ENCODE measurements around the gene BPIFB4. TPM values are rescaled to one million over a fixed set of nuclear protein-coding genes. Genes with fewer than 3 reads are reported as not detected.

Gene BPIFB4
- polyA plus RNA-seq, 1 of the 3 experiments (the other 2 are of a cell fraction) = not detected

DNA sequence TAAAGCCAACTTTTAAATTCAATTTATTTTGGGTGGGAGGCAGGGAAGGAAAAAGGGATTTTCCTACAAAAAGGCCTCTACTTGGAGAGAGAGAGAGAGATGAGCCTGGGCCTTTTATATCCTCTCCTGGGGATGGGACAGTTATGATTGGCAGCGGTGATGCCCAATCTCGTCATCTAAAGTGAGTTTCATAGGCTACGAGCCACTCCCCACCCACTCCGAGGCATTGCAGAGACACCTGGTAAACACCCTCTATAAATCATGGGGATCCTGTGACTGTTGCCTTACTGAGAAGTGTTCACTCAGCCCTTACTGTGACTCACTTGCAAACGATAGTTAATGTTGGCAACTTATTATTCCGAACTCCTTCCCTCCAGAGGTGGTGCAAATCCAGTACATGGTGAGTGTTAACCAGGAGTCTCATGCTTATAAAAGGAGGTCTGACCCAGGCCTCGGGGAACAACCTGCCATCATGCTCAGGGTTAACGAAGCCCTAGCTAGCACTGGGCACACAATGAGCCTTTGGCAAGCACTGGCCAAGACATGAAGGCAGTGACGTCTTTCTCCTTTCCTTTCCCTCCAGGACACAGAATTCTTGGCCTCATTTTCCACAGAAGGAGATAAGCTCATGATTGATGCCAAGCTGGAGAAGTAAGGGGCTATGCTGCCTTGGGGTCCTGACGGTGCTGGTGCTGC is 20.5 kb downstream of the BPIFB4 start:
- Histone ChIP-seq H2AFZ (ENCODE audit: low read depth) (no peak overlapping the region), H3K36me3 (replicated peaks in 1 of 2; ENCODE audit: control insufficient read depth in 1 of 2, insufficient read depth in 2 of 2, low read length in 1 of 2) (no peaks in the 10 kb centered on the region), H3F3A (replicated peaks; ENCODE audit: insufficient read depth) (no peaks in the 10 kb centered on the region), H3K9me3 (no peaks in the 10 kb centered on the region), H3K4me3 (ENCODE audit: low read depth in 2 of 2, low read length in 1 of 2) (no peak overlapping the region), H3K4me2 (no peak overlapping the region), H3K9ac (no peak overlapping the region), H3K27me3 (ENCODE audit: insufficient read depth) (peaks cover 44% of the 10 kb centered on the region), H3K4me1 (ENCODE audit: control insufficient read depth in 1 of 2, insufficient read depth in 2 of 2, low read depth in 1 of 2, low read length in 1 of 2) (no peaks in the 10 kb centered on the region), H3K27ac (ENCODE audit: low read depth in 2 of 2, low read length in 1 of 2) (no peak overlapping the region), H4K20me1 (ENCODE audit: insufficient read depth) (no peaks in the 10 kb centered on the region), H3K9me2 (no peaks in the 10 kb centered on the region), H3K79me2 (ENCODE audit: insufficient read depth) (no peaks in the 10 kb centered on the region)
- 7% methylated on average over 9 of the region's 10 CpGs for WGBS (ENCODE audit: low lambda C conversion rate)
- POLR2A ChIA-PET = no interaction called here
- CTCF ChIA-PET = interaction anchor here (1.0 kb wide), 1 partner anchor 198 kb away, joined by 3 read pairs; no protein-coding TSS in a partner anchor
- DNase-seq = no peak
- TF ChIP-seq JUND (IDR thresholded peaks at IDR 0.05) = no peak
- no peak for TF ChIP-seq RCOR1 (IDR thresholded peaks at IDR 0.05; ENCODE audit: low read length)
- TF ChIP-seq, protein P1, sequence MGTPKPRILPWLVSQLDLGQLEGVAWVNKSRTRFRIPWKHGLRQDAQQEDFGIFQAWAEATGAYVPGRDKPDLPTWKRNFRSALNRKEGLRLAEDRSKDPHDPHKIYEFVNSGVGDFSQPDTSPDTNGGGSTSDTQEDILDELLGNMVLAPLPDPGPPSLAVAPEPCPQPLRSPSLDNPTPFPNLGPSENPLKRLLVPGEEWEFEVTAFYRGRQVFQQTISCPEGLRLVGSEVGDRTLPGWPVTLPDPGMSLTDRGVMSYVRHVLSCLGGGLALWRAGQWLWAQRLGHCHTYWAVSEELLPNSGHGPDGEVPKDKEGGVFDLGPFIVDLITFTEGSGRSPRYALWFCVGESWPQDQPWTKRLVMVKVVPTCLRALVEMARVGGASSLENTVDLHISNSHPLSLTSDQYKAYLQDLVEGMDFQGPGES (IDR thresholded peaks at IDR 0.05; ENCODE audit: low read depth, low read length) = no peak

DNA sequence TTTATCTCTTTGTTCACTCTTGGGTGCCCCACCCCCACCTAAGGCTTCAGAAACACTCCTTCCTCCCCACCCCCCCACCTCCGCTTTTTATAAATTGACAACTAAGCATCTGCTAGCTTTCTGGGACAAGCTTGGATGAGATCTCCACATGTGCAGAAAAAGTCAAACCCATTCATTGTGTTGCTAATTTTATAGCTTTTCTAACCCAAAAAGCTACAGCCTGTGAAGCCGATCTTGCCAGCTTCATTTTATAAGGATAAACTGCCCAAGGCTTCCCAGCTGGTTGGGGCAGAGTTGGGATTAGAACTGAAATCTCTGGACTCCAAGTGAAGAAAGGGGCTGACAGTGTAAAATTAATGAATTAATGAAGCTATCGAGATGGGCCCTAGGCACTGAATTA is 24.1 kb downstream of the BPIFB4 start:
- Histone ChIP-seq H4K20me1 (ENCODE audit: insufficient read depth) (no peaks in the 10 kb centered on the region), H3F3A (replicated peaks; ENCODE audit: insufficient read depth) (no peaks in the 10 kb centered on the region)

More for the DNA sequence above, 24.1 kb downstream of the BPIFB4 start:
- Histone ChIP-seq H3K4me2 (no peak overlapping the region), H2AFZ (ENCODE audit: low read depth) (no peak overlapping the region), H3K4me1 (ENCODE audit: control insufficient read depth in 1 of 2, insufficient read depth in 2 of 2, low read depth in 1 of 2, low read length in 1 of 2) (no peaks in the 10 kb centered on the region), H3K27me3 (ENCODE audit: insufficient read depth) (peaks cover 31% of the 10 kb centered on the region), H3K79me2 (ENCODE audit: insufficient read depth) (no peaks in the 10 kb centered on the region), H3K4me3 (ENCODE audit: low read depth in 2 of 2, low read length in 1 of 2) (no peak overlapping the region), H3K9me2 (no peaks in the 10 kb centered on the region), H3K27ac (ENCODE audit: low read depth in 2 of 2, low read length in 1 of 2) (no peak overlapping the region), H3K9ac (no peak overlapping the region), H3K36me3 (replicated peaks in 1 of 2; ENCODE audit: control insufficient read depth in 1 of 2, insufficient read depth in 2 of 2, low read length in 1 of 2) (no peaks in the 10 kb centered on the region), H3K9me3 (no peaks in the 10 kb centered on the region)
- CTCF ChIA-PET = interaction anchor here (0.9 kb wide), 1 partner anchor 65 kb away, joined by 3 read pairs; no protein-coding TSS in a partner anchor
- whole genome bisulfite sequencing (ENCODE audit: low lambda C conversion rate) = 13% methylated on average over 3 of the region's 3 CpGs
- POLR2A ChIA-PET = no interaction called here
- no peak for DNase-seq
- no peak for TF ChIP-seq FOXM1 (IDR thresholded peaks at IDR 0.05; ENCODE audit: low read depth)
- TF ChIP-seq NFIC (IDR thresholded peaks at IDR 0.05; ENCODE audit: borderline replicate concordance) = no peak
- TF ChIP-seq RXRA (IDR thresholded peaks at IDR 0.05; ENCODE audit: borderline replicate concordance, low read depth) = no peak
- TF ChIP-seq SIN3A (IDR thresholded peaks at IDR 0.05; ENCODE audit: borderline replicate concordance, low read depth, low read length) = no peak
- TF ChIP-seq RAD21 (IDR thresholded peaks at IDR 0.05; ENCODE audit: low read length) = no peak
- TF ChIP-seq, protein P2, sequence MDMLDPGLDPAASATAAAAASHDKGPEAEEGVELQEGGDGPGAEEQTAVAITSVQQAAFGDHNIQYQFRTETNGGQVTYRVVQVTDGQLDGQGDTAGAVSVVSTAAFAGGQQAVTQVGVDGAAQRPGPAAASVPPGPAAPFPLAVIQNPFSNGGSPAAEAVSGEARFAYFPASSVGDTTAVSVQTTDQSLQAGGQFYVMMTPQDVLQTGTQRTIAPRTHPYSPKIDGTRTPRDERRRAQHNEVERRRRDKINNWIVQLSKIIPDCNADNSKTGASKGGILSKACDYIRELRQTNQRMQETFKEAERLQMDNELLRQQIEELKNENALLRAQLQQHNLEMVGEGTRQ (IDR thresholded peaks at IDR 0.05; ENCODE audit: borderline replicate concordance, low read depth, low read length) = no peak
- TF ChIP-seq TAF1 (IDR thresholded peaks at IDR 0.05; ENCODE audit: borderline replicate concordance, low read depth, low read length) = no peak
- TF ChIP-seq, protein P3, sequence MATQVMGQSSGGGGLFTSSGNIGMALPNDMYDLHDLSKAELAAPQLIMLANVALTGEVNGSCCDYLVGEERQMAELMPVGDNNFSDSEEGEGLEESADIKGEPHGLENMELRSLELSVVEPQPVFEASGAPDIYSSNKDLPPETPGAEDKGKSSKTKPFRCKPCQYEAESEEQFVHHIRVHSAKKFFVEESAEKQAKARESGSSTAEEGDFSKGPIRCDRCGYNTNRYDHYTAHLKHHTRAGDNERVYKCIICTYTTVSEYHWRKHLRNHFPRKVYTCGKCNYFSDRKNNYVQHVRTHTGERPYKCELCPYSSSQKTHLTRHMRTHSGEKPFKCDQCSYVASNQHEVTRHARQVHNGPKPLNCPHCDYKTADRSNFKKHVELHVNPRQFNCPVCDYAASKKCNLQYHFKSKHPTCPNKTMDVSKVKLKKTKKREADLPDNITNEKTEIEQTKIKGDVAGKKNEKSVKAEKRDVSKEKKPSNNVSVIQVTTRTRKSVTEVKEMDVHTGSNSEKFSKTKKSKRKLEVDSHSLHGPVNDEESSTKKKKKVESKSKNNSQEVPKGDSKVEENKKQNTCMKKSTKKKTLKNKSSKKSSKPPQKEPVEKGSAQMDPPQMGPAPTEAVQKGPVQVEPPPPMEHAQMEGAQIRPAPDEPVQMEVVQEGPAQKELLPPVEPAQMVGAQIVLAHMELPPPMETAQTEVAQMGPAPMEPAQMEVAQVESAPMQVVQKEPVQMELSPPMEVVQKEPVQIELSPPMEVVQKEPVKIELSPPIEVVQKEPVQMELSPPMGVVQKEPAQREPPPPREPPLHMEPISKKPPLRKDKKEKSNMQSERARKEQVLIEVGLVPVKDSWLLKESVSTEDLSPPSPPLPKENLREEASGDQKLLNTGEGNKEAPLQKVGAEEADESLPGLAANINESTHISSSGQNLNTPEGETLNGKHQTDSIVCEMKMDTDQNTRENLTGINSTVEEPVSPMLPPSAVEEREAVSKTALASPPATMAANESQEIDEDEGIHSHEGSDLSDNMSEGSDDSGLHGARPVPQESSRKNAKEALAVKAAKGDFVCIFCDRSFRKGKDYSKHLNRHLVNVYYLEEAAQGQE (IDR thresholded peaks at IDR 0.05; ENCODE audit: low read depth, low read length) = no peak
- TF ChIP-seq RCOR1 (IDR thresholded peaks at IDR 0.05; ENCODE audit: low read length) = no peak
